HepG2 (cell line): Measurements from ENCODE around the gene CHD9. TPM values are rescaled to one million over a fixed set of nuclear protein-coding genes. Genes with fewer than 3 reads are reported as not detected.

Experiments used
- ATF7-NPFF ChIP-seq: sonication (generic); formaldehyde crosslinking; IDR thresholded peaks from 2 replicates; pipeline ENCODE4 v1.8.1; 2023; ENCODE audit warnings: mild to moderate bottlenecking, low read depth, missing genetic modification reagents, moderate library complexity
- CENPX ChIP-seq: sonication (generic); formaldehyde crosslinking; IDR thresholded peaks from 2 replicates; pipeline ENCODE4 v1.9.0; 2021; ENCODE audit warnings: mild to moderate bottlenecking, missing genetic modification reagents, moderate library complexity
- CHD4 ChIP-seq: fragments of 200-600 bp; sonication (generic); IDR thresholded peaks from 2 replicates; pipeline ENCODE4 v1.7.0; 2017; ENCODE audit warnings: mild to moderate bottlenecking, low read length, borderline replicate concordance
- FOXK2 ChIP-seq: fragments of 450-650 bp; IDR thresholded peaks from 2 replicates; pipeline ENCODE4 v1.6.1; 2016
- GABPB1 ChIP-seq: IDR thresholded peaks from 2 replicates; pipeline ENCODE4 v1.6.1; 2016; ENCODE audit warnings: mild to moderate bottlenecking, missing genetic modification reagents, moderate library complexity, missing compliant biosample characterization
- HNF4G ChIP-seq, 2 experiments: sonication (generic) in 1 of 2; formaldehyde crosslinking in 1 of 2; IDR thresholded peaks; 2 replicates each; pipeline versions ENCODE4 v1.4.0 to v1.6.1; 2011 to 2020; ENCODE audit warnings: borderline replicate concordance in 2 of 2, low read depth in 2 of 2, mild to moderate bottlenecking in 2 of 2, low read length in 1 of 2, missing genetic modification reagents in 1 of 2, moderate library complexity in 1 of 2
- HOXA9 ChIP-seq: sonication (generic); formaldehyde crosslinking; IDR thresholded peaks from 2 replicates; pipeline ENCODE4 v1.8.1; 2022; ENCODE audit warnings: missing genetic modification reagents, mild to moderate bottlenecking, moderate library complexity, borderline replicate concordance
- MEIS1 ChIP-seq: sonication (generic); formaldehyde crosslinking; IDR thresholded peaks from 2 replicates; pipeline ENCODE4 v1.9.0; 2021; ENCODE audit warnings: mild to moderate bottlenecking, missing genetic modification reagents, moderate library complexity, borderline replicate concordance
- MXI1 ChIP-seq: IDR thresholded peaks from 3 replicates; pipeline ENCODE4 v1.6.1; 2012; ENCODE audit warnings: low read depth, low read length, inconsistent platforms, borderline replicate concordance
- NFIC ChIP-seq: IDR thresholded peaks from 2 replicates; pipeline ENCODE4 v1.6.1; 2012; ENCODE audit warnings: mild to moderate bottlenecking, low read length, inconsistent platforms
- REPIN1 ChIP-seq: sonication (generic); formaldehyde crosslinking; IDR thresholded peaks from 2 replicates; pipeline ENCODE4 v1.8.0; 2022; ENCODE audit warnings: missing genetic modification reagents, low read depth, mild to moderate bottlenecking, borderline replicate concordance
- SMAD9 ChIP-seq: sonication (generic); formaldehyde crosslinking; IDR thresholded peaks from 2 replicates; pipeline ENCODE4 v1.5.1; 2020; ENCODE audit warnings: mild to moderate bottlenecking, missing genetic modification reagents
- TCF12 ChIP-seq, 2 experiments: fragments of 450-650 bp in 1 of 2; sonication (generic) in 1 of 2; formaldehyde crosslinking in 1 of 2; IDR thresholded peaks; 2 replicates each; pipeline versions ENCODE4 v1.6.1 to v1.8.0; 2017 to 2022; ENCODE audit warnings: antibody characterized with exemption in 1 of 2, mild to moderate bottlenecking in 1 of 2, missing genetic modification reagents in 1 of 2, moderate library complexity in 1 of 2
- TEAD2 ChIP-seq: sonication (generic); formaldehyde crosslinking; IDR thresholded peaks from 2 replicates; pipeline ENCODE4 v1.9.0; 2021; ENCODE audit warnings: missing genetic modification reagents
- ZC3H4 ChIP-seq: sonication (generic); formaldehyde crosslinking; IDR thresholded peaks from 2 replicates; pipeline ENCODE4 v1.4.0; 2020; ENCODE audit warnings: missing genetic modification reagents, borderline replicate concordance
- ZNF205 ChIP-seq: IDR thresholded peaks from 2 replicates; pipeline ENCODE4 v1.6.1; 2018; ENCODE audit warnings: missing biosample characterization, missing genetic modification reagents
- ZNF3 ChIP-seq: IDR thresholded peaks from 2 replicates; pipeline ENCODE4 v1.7.0; 2017; ENCODE audit warnings: inconsistent platforms
- ZNF367 ChIP-seq: sonication (generic); formaldehyde crosslinking; IDR thresholded peaks from 2 replicates; pipeline ENCODE4 v1.4.0; 2020; ENCODE audit warnings: missing genetic modification reagents, borderline replicate concordance
- ZNF430 ChIP-seq: sonication (generic); formaldehyde crosslinking; IDR thresholded peaks from 2 replicates; pipeline ENCODE4 v1.9.0; 2021; ENCODE audit warnings: mild to moderate bottlenecking, missing genetic modification reagents
- ZNF720 ChIP-seq: sonication (generic); formaldehyde crosslinking; IDR thresholded peaks from 2 replicates; pipeline ENCODE4 v1.4.0; 2020; ENCODE audit warnings: missing genetic modification reagents
- ZNF746 ChIP-seq: sonication (generic); formaldehyde crosslinking; IDR thresholded peaks from 2 replicates; pipeline ENCODE4 v1.8.0; 2022; ENCODE audit warnings: mild to moderate bottlenecking, missing genetic modification reagents
- polyA plus RNA-seq, 8 experiments: library from polyadenylated mRNA; depleted of rRNA in 3 of 8; stranded (reverse) in 7 of 8; unstranded in 1 of 8; fragments of >200 nt; fragmentation: Illumina TruSeq in 4 of 8; extraction: Trizol in 4 of 8; gene quantifications; 2 replicates each; pipeline versions ENCODE4 v1.2.1 to v1.2.3, GENCODE V29; 2011 to 2016; ENCODE audit warnings: low read depth in 4 of 8, missing spikeins in 1 of 8, mixed read lengths in 1 of 8; ENCODE audit not compliant: insufficient read depth in 1 of 8
- total RNA-seq, 5 experiments: library from RNA; depleted of rRNA; stranded (reverse); fragments of >200 nt; fragmentation: Illumina TruSeq; extraction: Trizol; gene quantifications; 2 replicates each; pipeline ENCODE4 v1.2.3, GENCODE V29; 2016; ENCODE audit warnings: low read depth in 1 of 5
- TF ChIP-seq, protein P1 (sequence below): sonication (generic); formaldehyde crosslinking; IDR thresholded peaks from 2 replicates; pipeline ENCODE4 v1.9.0; 2021; ENCODE audit warnings: missing genetic modification reagents, borderline replicate concordance
- TF ChIP-seq, protein P2 (sequence below): sonication (generic); formaldehyde crosslinking; IDR thresholded peaks from 2 replicates; pipeline ENCODE4 v1.4.0; 2020; ENCODE audit warnings: mild to moderate bottlenecking, missing genetic modification reagents
- TF ChIP-seq, protein P3 (sequence below): sonication (generic); formaldehyde crosslinking; conservative IDR thresholded peaks from 2 replicates; pipeline ENCODE4 v1.8.0; 2022; ENCODE audit warnings: low read depth, missing genetic modification reagents

CHD9 gene
- total and polyA plus RNA-seq, 2 of the 13 experiments (the other 11 are each of a cell fraction or from before 2014, with no cell fraction given) = 23.4 to 27.7 TPM

DNA sequence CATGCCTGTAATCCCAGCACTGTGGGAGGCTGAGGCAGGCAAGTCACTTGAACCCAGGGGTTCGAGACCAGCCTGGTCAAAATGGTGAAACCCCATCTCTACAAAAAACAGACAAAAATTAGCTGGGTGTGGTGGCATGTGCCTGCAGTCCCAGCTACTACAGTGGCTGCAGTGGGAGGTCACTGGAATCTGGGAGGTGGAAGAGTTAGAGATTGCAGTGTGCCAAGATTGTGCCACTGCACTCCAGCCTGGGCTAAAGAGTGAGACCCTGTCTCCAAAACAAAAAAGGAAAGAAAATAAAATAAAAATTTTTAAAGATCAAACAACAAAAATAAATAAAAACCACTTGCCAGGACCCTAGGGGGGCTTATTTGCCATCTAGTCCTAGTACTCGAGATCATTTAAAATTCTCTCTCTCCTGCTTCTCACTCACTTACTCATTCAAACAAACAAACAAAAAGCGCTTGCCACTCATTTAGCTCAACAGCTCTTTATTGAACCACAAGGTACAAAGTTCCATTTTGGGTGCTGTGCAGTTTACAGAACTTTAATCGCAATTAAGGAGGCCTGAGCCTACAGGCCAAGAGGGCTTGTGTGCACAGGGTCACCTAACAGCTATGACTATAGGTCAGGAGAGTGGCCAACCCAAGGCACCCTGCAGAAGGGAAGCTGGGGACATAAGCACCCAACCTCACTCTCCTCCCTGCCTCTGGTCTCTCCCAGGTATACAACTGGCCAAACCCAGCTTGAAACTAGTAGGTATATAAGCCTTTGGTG is 6.5 kb upstream of the CHD9 start (continued):
- no peak for TF ChIP-seq SMAD9 (CRISPR knock-in tag)
- TF ChIP-seq HNF4G (IDR thresholded peaks at IDR 0.05; ENCODE audit: borderline replicate concordance, low read depth, low read length) = peak; percentile 90
- peak; percentile 75; the same call in 1 of the 2 replicates for TF ChIP-seq HNF4G (CRISPR knock-in tag; IDR thresholded peaks at IDR 0.05; ENCODE audit: borderline replicate concordance, low read depth)
- TF ChIP-seq HOXA9 (CRISPR knock-in tag) = no peak
- TF ChIP-seq REPIN1 (CRISPR knock-in tag) = no peak; the same call in 1 of the 2 replicates
- TF ChIP-seq ATF7-NPFF (CRISPR knock-in tag) = no peak
- TF ChIP-seq MXI1 = no peak; the same call in 2 of the 3 replicates
- peak; percentile 56; the same call in 1 of the 2 replicates for TF ChIP-seq ZNF205
- TF ChIP-seq, protein P1, sequence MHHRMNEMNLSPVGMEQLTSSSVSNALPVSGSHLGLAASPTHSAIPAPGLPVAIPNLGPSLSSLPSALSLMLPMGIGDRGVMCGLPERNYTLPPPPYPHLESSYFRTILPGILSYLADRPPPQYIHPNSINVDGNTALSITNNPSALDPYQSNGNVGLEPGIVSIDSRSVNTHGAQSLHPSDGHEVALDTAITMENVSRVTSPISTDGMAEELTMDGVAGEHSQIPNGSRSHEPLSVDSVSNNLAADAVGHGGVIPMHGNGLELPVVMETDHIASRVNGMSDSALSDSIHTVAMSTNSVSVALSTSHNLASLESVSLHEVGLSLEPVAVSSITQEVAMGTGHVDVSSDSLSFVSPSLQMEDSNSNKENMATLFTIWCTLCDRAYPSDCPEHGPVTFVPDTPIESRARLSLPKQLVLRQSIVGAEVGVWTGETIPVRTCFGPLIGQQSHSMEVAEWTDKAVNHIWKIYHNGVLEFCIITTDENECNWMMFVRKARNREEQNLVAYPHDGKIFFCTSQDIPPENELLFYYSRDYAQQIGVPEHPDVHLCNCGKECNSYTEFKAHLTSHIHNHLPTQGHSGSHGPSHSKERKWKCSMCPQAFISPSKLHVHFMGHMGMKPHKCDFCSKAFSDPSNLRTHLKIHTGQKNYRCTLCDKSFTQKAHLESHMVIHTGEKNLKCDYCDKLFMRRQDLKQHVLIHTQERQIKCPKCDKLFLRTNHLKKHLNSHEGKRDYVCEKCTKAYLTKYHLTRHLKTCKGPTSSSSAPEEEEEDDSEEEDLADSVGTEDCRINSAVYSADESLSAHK (CRISPR knock-in tag) = no peak
- TF ChIP-seq MEIS1 (CRISPR knock-in tag) = 0 out of 2 replicates have a peak, but pooled peaks have one; percentile 55
- TF ChIP-seq ZNF430 (CRISPR knock-in tag) = no peak
- TF ChIP-seq ZNF3 (CRISPR knock-in tag) = 0 out of 2 replicates have a peak, but pooled peaks have one; percentile 39
- TF ChIP-seq NFIC = peak; percentile 41; the same call in 1 of the 2 replicates
- TF ChIP-seq CENPX (CRISPR knock-in tag) = no peak
- no peak for TF ChIP-seq ZC3H4 (CRISPR knock-in tag)
- TF ChIP-seq, protein P2, sequence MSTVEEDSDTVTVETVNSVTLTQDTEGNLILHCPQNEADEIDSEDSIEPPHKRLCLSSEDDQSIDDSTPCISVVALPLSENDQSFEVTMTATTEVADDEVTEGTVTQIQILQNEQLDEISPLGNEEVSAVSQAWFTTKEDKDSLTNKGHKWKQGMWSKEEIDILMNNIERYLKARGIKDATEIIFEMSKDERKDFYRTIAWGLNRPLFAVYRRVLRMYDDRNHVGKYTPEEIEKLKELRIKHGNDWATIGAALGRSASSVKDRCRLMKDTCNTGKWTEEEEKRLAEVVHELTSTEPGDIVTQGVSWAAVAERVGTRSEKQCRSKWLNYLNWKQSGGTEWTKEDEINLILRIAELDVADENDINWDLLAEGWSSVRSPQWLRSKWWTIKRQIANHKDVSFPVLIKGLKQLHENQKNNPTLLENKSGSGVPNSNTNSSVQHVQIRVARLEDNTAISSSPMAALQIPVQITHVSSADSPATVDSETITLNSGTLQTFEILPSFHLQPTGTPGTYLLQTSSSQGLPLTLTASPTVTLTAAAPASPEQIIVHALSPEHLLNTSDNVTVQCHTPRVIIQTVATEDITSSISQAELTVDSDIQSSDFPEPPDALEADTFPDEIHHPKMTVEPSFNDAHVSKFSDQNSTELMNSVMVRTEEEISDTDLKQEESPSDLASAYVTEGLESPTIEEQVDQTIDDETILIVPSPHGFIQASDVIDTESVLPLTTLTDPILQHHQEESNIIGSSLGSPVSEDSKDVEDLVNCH (CRISPR knock-in tag) = no peak
- no peak for TF ChIP-seq TCF12 (IDR thresholded peaks at IDR 0.05)
- no peak for TF ChIP-seq TCF12 (CRISPR knock-in tag; IDR thresholded peaks at IDR 0.05)
- TF ChIP-seq TEAD2 (CRISPR knock-in tag) = no peak
- no peak for TF ChIP-seq ZNF746
- no peak for TF ChIP-seq ZNF720 (CRISPR knock-in tag)
- TF ChIP-seq CHD4 = no peak
- TF ChIP-seq FOXK2 = no peak
- TF ChIP-seq, protein P3, sequence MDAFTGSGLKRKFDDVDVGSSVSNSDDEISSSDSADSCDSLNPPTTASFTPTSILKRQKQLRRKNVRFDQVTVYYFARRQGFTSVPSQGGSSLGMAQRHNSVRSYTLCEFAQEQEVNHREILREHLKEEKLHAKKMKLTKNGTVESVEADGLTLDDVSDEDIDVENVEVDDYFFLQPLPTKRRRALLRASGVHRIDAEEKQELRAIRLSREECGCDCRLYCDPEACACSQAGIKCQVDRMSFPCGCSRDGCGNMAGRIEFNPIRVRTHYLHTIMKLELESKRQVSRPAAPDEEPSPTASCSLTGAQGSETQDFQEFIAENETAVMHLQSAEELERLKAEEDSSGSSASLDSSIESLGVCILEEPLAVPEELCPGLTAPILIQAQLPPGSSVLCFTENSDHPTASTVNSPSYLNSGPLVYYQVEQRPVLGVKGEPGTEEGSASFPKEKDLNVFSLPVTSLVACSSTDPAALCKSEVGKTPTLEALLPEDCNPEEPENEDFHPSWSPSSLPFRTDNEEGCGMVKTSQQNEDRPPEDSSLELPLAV (CRISPR knock-in tag) = no peak
- TF ChIP-seq GABPB1 (CRISPR knock-in tag) = no peak
- TF ChIP-seq ZNF367 (CRISPR knock-in tag) = no peak
